NB4 (cell line): ENCODE results near the gene CCDC107.

Experiments used
- CTCF ChIP-seq: IDR thresholded peaks from one replicate; pipeline ENCODE4 v1.5.1; 2012; ENCODE audit warnings: low read depth, low read length
- MAX ChIP-seq: IDR thresholded peaks from 2 replicates; pipeline ENCODE4 v1.6.1; 2011; ENCODE audit warnings: low read depth, low read length
- POLR2A ChIP-seq: IDR thresholded peaks from 2 replicates; pipeline ENCODE4 v1.6.1; 2011; ENCODE audit warnings: mild to moderate bottlenecking; ENCODE audit not compliant: insufficient read length; ENCODE audit errors: extremely low read depth

GRCh38 chr9:35700031-35700430, 41.9 kb downstream of the CCDC107 start:
- TF ChIP-seq POLR2A (no peak), CTCF (no peak), MAX (no peak)
